Measurements from ENCODE around the gene HEBP1. TPM values are rescaled to one million over a fixed set of nuclear protein-coding genes. Genes with fewer than 3 reads are reported as not detected.

The HEBP1 gene
- total and polyA plus RNA-seq, 4 donors = 27.7 to 70.0 (median 50.3) TPM

DNA sequence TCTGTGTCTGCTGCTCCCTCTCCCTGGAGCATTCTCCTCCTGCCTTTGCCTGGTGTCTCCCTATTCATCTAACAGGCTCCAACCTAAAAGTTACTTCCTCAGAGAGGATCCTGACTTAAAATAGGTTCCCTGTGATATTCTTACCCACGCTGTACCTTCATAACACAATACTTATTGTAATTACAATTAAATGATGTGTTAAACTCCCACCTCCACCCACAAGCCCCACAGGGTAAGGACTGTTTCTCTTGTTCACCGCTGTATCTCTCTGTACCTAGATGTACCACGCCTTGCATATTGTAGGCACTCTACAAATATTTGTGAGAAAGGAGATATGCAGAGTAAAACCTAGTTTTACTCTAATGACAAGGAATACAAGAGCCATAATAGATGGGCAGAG, 5.0 kb downstream of the HEBP1 start:
- Histone ChIP-seq H3K27ac (ENCODE audit: low read depth in 1 of 2, low read length in 2 of 2) (no peak overlapping the region), H3K27me3 (ENCODE audit: control insufficient read depth in 4 of 4, insufficient read depth in 4 of 4, low read length in 3 of 4) (no peaks in the 10 kb centered on the region), H3K4me3 (ENCODE audit: low read depth in 1 of 3, low read length in 3 of 3) (no peak overlapping the region), H3K4me1 (ENCODE audit: control insufficient read depth in 4 of 4, insufficient read depth in 4 of 4, low read length in 3 of 4) (peaks cover 10 to 40% (median 28%) of the 10 kb centered on the region in 4 donors), H3K36me3 (ENCODE audit: control insufficient read depth in 4 of 4, insufficient read depth in 3 of 4, low read depth in 1 of 4, low read length in 3 of 4) (no peaks in the 10 kb centered on the region), H3K9ac (ENCODE audit: low read depth in 1 of 2, low read length in 2 of 2) (no peak overlapping the region), H3K9me3 (ENCODE audit: control insufficient read depth in 4 of 4, low read length in 3 of 4) (no peaks in the 10 kb centered on the region)
- 95% methylated on average over 3 of the region's 3 CpGs for WGBS
- DNase-seq (ENCODE audit: low spot score) = no peak
- TF ChIP-seq, protein P1, sequence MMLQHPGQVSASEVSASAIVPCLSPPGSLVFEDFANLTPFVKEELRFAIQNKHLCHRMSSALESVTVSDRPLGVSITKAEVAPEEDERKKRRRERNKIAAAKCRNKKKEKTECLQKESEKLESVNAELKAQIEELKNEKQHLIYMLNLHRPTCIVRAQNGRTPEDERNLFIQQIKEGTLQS (IDR thresholded peaks at IDR 0.05) = no peak
- TF ChIP-seq YY1 (IDR thresholded peaks at IDR 0.05) (no peak), NR2F2 (IDR thresholded peaks at IDR 0.05) (no peak), HNF4A (conservative IDR thresholded peaks at IDR 0.05) (no peak), RXRA (IDR thresholded peaks at IDR 0.05) (no peak), GABPA (IDR thresholded peaks at IDR 0.05 in 1 of 2, conservative IDR thresholded peaks at IDR 0.05 in 1 of 2) (no peak)

DNA sequence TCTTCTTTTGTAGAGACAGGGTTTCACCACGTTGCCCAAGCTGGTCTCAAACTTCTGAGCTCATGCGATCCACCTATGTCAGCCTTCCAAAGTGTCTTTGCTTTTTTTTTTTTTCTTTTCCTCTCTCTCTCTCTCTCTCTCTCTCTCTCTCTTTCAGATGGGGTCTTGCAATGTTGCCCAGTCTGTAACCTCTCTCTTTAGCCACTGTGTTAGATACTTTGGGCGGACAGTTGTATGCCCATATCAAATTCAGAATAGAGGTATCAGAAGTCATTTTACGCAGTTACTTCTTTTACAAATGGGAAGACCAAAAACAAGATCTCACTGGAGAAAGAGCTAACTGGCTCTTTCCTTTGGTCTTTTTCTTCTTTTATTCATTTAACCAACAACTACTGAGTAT, 6.7 kb downstream of the HEBP1 start:
- Histone ChIP-seq H3K36me3 (ENCODE audit: control insufficient read depth in 4 of 4, insufficient read depth in 3 of 4, low read depth in 1 of 4, low read length in 3 of 4) (peaks cover 0 to 8% (median 4%) of the 10 kb centered on the region in 4 donors), H3K9me3 (ENCODE audit: control insufficient read depth in 4 of 4, low read length in 3 of 4) (no peaks in the 10 kb centered on the region), H3K4me3 (ENCODE audit: low read depth in 1 of 3, low read length in 3 of 3) (no peak overlapping the region), H3K27ac (ENCODE audit: low read depth in 1 of 2, low read length in 2 of 2) (no peak overlapping the region), H3K27me3 (ENCODE audit: control insufficient read depth in 4 of 4, insufficient read depth in 4 of 4, low read length in 3 of 4) (no peaks in the 10 kb centered on the region), H3K4me1 (ENCODE audit: control insufficient read depth in 4 of 4, insufficient read depth in 4 of 4, low read length in 3 of 4) (peaks cover 9 to 30% (median 19%) of the 10 kb centered on the region in 4 donors), H3K9ac (ENCODE audit: low read depth in 1 of 2, low read length in 2 of 2) (no peak overlapping the region)
- WGBS = 97% methylated on average over 4 of the region's 4 CpGs
- no peak for DNase-seq (ENCODE audit: low spot score)
- TF ChIP-seq, protein P2, sequence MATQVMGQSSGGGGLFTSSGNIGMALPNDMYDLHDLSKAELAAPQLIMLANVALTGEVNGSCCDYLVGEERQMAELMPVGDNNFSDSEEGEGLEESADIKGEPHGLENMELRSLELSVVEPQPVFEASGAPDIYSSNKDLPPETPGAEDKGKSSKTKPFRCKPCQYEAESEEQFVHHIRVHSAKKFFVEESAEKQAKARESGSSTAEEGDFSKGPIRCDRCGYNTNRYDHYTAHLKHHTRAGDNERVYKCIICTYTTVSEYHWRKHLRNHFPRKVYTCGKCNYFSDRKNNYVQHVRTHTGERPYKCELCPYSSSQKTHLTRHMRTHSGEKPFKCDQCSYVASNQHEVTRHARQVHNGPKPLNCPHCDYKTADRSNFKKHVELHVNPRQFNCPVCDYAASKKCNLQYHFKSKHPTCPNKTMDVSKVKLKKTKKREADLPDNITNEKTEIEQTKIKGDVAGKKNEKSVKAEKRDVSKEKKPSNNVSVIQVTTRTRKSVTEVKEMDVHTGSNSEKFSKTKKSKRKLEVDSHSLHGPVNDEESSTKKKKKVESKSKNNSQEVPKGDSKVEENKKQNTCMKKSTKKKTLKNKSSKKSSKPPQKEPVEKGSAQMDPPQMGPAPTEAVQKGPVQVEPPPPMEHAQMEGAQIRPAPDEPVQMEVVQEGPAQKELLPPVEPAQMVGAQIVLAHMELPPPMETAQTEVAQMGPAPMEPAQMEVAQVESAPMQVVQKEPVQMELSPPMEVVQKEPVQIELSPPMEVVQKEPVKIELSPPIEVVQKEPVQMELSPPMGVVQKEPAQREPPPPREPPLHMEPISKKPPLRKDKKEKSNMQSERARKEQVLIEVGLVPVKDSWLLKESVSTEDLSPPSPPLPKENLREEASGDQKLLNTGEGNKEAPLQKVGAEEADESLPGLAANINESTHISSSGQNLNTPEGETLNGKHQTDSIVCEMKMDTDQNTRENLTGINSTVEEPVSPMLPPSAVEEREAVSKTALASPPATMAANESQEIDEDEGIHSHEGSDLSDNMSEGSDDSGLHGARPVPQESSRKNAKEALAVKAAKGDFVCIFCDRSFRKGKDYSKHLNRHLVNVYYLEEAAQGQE (IDR thresholded peaks at IDR 0.05) = no peak
- TF ChIP-seq TAF1 (conservative IDR thresholded peaks at IDR 0.05) (no peak), FOXA1 (IDR thresholded peaks at IDR 0.05) (no peak), YY1 (IDR thresholded peaks at IDR 0.05) (no peak), HNF4A (conservative IDR thresholded peaks at IDR 0.05) (no peak), FOXA2 (IDR thresholded peaks at IDR 0.05) (no peak)
- TF ChIP-seq, protein P3, sequence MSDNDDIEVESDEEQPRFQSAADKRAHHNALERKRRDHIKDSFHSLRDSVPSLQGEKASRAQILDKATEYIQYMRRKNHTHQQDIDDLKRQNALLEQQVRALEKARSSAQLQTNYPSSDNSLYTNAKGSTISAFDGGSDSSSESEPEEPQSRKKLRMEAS (IDR thresholded peaks at IDR 0.05) = no peak
- TF ChIP-seq, protein P4, sequence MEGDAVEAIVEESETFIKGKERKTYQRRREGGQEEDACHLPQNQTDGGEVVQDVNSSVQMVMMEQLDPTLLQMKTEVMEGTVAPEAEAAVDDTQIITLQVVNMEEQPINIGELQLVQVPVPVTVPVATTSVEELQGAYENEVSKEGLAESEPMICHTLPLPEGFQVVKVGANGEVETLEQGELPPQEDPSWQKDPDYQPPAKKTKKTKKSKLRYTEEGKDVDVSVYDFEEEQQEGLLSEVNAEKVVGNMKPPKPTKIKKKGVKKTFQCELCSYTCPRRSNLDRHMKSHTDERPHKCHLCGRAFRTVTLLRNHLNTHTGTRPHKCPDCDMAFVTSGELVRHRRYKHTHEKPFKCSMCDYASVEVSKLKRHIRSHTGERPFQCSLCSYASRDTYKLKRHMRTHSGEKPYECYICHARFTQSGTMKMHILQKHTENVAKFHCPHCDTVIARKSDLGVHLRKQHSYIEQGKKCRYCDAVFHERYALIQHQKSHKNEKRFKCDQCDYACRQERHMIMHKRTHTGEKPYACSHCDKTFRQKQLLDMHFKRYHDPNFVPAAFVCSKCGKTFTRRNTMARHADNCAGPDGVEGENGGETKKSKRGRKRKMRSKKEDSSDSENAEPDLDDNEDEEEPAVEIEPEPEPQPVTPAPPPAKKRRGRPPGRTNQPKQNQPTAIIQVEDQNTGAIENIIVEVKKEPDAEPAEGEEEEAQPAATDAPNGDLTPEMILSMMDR (IDR thresholded peaks at IDR 0.05; ENCODE audit: low read depth, low read length, missing input control) = no peak
- TF ChIP-seq, protein P5, sequence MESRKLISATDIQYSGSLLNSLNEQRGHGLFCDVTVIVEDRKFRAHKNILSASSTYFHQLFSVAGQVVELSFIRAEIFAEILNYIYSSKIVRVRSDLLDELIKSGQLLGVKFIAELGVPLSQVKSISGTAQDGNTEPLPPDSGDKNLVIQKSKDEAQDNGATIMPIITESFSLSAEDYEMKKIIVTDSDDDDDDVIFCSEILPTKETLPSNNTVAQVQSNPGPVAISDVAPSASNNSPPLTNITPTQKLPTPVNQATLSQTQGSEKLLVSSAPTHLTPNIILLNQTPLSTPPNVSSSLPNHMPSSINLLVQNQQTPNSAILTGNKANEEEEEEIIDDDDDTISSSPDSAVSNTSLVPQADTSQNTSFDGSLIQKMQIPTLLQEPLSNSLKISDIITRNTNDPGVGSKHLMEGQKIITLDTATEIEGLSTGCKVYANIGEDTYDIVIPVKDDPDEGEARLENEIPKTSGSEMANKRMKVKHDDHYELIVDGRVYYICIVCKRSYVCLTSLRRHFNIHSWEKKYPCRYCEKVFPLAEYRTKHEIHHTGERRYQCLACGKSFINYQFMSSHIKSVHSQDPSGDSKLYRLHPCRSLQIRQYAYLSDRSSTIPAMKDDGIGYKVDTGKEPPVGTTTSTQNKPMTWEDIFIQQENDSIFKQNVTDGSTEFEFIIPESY (IDR thresholded peaks at IDR 0.05) = no peak
